GM10266 (cell line): ENCODE results near the gene MOCS2.
A peak's percentile ranks its signal among the peaks of the same experiment; 100 is the strongest.

Source experiments
- DNase-seq: peaks from one replicate; pipeline ENCODE4 v3.0.0; 2012; ENCODE audit errors: extremely low spot score
- TF ChIP-seq, protein P1 (sequence below): IDR thresholded peaks from 2 replicates; pipeline ENCODE4 v1.5.1; 2012; ENCODE audit warnings: mild to moderate bottlenecking, low read depth; ENCODE audit not compliant: control insufficient read depth, insufficient read depth; ENCODE audit errors: missing control alignments

Gene MOCS2, protein sequence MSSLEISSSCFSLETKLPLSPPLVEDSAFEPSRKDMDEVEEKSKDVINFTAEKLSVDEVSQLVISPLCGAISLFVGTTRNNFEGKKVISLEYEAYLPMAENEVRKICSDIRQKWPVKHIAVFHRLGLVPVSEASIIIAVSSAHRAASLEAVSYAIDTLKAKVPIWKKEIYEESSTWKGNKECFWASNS

GRCh38 chr5:53109443-53110127 is at the start of gene MOCS2:
MOCS2 (minus strand) TSS chr5:53109757; CDS start chr5:53107174, 2,583 bp downstream.
- peak; percentile 94 for DNase-seq

DNA sequence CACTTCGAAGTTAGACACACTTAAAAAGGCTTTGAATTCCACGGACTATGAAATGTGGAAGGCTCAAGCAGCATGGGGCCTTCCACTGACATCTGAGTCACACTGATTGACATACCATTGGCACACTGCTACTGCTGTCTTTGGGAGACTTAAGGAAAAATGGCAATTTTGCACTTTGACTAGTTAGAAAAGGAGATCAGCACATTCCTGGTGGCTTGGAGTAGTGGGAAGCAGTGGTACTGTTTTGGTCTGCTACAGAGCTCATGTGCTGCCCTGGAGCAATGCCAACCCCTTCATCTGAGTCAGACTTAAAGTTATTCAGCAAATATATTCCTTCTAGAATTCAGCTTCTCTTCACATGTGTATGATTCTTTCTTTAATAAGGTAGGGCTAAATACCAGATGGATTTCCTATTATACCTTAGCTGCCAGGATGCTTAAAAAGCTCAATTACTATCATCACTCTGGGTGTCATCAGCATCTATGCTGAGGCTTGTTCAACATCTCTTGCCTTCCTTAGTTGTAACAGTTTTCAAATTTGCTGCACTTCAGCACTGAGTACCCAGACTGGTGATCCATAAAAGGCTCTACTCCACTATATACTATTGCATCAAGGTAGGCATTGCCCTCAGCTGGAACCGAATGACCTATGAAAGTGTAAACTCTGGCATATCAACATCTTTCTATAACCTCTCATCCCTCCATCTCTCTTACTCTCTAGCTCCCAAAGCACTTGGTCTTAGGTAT is 42.3 kb upstream of the MOCS2 start:
- no peak for DNase-seq
- TF ChIP-seq, protein P1, sequence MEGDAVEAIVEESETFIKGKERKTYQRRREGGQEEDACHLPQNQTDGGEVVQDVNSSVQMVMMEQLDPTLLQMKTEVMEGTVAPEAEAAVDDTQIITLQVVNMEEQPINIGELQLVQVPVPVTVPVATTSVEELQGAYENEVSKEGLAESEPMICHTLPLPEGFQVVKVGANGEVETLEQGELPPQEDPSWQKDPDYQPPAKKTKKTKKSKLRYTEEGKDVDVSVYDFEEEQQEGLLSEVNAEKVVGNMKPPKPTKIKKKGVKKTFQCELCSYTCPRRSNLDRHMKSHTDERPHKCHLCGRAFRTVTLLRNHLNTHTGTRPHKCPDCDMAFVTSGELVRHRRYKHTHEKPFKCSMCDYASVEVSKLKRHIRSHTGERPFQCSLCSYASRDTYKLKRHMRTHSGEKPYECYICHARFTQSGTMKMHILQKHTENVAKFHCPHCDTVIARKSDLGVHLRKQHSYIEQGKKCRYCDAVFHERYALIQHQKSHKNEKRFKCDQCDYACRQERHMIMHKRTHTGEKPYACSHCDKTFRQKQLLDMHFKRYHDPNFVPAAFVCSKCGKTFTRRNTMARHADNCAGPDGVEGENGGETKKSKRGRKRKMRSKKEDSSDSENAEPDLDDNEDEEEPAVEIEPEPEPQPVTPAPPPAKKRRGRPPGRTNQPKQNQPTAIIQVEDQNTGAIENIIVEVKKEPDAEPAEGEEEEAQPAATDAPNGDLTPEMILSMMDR = no peak

More at GRCh38 chr5:53109443-53110127, at the start of gene MOCS2:
- TF ChIP-seq, protein P1 = no peak

DNA sequence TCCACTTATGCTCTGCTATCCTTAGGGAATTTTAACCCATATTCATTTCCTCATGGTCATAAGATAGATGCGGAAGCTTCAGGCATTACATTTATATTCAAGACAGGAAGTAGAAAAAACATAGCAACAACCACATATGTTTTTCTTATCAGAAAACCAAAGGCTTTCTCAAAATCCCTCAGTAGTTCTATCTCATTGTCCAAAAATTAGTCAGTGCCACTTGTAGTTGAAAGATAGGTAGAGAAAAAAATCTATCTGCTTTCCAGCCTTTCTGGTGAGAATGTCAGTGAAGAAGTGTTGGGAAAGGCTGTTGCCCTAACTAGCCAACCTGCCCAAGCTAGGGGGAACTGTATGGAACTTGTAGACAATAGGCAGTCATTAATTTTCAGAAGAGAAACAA is 23.5 kb upstream of the MOCS2 start:
- TF ChIP-seq, protein P1 = no peak
- no peak for DNase-seq

GRCh38 chr5:53130266-53130665 is 20.7 kb upstream of the MOCS2 start:
- no peak for DNase-seq
- TF ChIP-seq, protein P1 = no peak

- TF ChIP-seq, protein P1 = no peak
Observed at GRCh38 chr5:53128481-53128880, 18.9 kb upstream of the MOCS2 start.

GRCh38 chr5:53127107-53127506 is 17.6 kb upstream of the MOCS2 start:
- no peak for DNase-seq
- TF ChIP-seq, protein P1 = no peak

More at GRCh38 chr5:53128481-53128880, 18.9 kb upstream of the MOCS2 start:
- no peak for DNase-seq

DNA sequence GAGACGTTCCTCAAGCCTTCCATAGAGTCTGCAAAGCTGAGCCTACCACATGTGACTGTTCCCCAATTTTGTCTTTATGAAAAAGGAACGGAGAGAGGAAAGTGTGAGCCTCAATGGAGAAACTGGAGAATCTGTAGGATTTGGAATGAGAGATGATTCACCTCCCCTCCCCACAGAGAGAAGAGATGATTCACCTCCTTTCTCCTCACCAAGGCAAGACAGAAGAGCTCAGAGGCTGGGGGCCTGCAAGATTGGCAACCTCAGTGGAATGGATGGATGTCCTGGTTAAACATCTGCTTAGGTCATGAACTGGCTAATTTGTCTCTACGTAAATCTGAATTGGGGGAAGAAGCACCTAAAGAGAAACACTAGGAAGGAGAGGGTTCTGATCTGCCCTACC is 17.0 kb upstream of the MOCS2 start:
- TF ChIP-seq, protein P1 = no peak
- DNase-seq = no peak
